Measurements from ENCODE around the gene GNB1. TPM values are rescaled to one million over a fixed set of nuclear protein-coding genes. Genes with fewer than 3 reads are reported as not detected.
A peak's percentile ranks its signal among the peaks of the same experiment; 100 is the strongest.

GNB1 gene
- total RNA-seq, 1 donor from 2014 or later = 327 TPM

GRCh38 chr1:1779691-1780597 lies 110.9 kb downstream of the GNB1 start:
- Mint-ChIP-seq H3K36me3 (ENCODE audit: insufficient read depth) (peaks cover 2% of the 10 kb centered on the region), H3K9me3 (ENCODE audit: low read depth) (no peaks in the 10 kb centered on the region), H3K4me1 (ENCODE audit: low read depth) (peaks cover 39% of the 10 kb centered on the region), H3K27me3 (no peaks in the 10 kb centered on the region), H3K4me3 (ENCODE audit: low read depth) (peak overlapping the region; percentile 70), H3K27ac (peak overlapping the region; percentile 90)
- DNase-seq (ENCODE audit: low spot score, unreplicated experiment) = no peak
- TF ChIP-seq CTCF (IDR thresholded peaks at IDR 0.05; ENCODE audit: unreplicated experiment) = no peak

- Mint-ChIP-seq H3K4me1 (ENCODE audit: low read depth) (peaks cover 39% of the 10 kb centered on the region), H3K9me3 (ENCODE audit: low read depth) (no peaks in the 10 kb centered on the region), H3K27me3 (no peaks in the 10 kb centered on the region), H3K27ac (peak overlapping the region; percentile 90), H3K4me3 (ENCODE audit: low read depth) (peak overlapping the region; percentile 70), H3K36me3 (ENCODE audit: insufficient read depth) (peaks cover 2% of the 10 kb centered on the region)
- no peak for TF ChIP-seq CTCF (IDR thresholded peaks at IDR 0.05; ENCODE audit: unreplicated experiment)
- no peak for DNase-seq (ENCODE audit: low spot score, unreplicated experiment)
Observed at GRCh38 chr1:1779320-1779675, 111.6 kb downstream of the GNB1 start.

- TF ChIP-seq CTCF (IDR thresholded peaks at IDR 0.05; ENCODE audit: unreplicated experiment) = peak; percentile 63
- DNase-seq (ENCODE audit: low spot score, unreplicated experiment) = peak; percentile 67
- peak overlapping the region; percentile 29 for H3K27ac Mint-ChIP-seq
- H3K4me3 Mint-ChIP-seq (ENCODE audit: low read depth) = peak overlapping the region; percentile 70
- H3K27me3 Mint-ChIP-seq = no peaks in the 10 kb centered on the region
- no peaks in the 10 kb centered on the region for H3K9me3 Mint-ChIP-seq (ENCODE audit: low read depth)
- peaks cover 2% of the 10 kb centered on the region for H3K36me3 Mint-ChIP-seq (ENCODE audit: insufficient read depth)
- peaks cover 39% of the 10 kb centered on the region for H3K4me1 Mint-ChIP-seq (ENCODE audit: low read depth)
Observed at GRCh38 chr1:1778663-1779319, 112.1 kb downstream of the GNB1 start.

GRCh38 chr1:1777950-1778662 lies 112.8 kb downstream of the GNB1 start, which contains the start of gene NADK:
NADK (minus strand) TSS chr1:1778470; CDS start chr1:1765406, 13,064 bp downstream.
- Mint-ChIP-seq H3K4me3 (ENCODE audit: low read depth) (peak within 1 kb of the TSS; percentile 79), H3K27me3 (no peaks in the 10 kb centered on the region), H3K27ac (peak within 1 kb of the TSS; percentile 90), H3K36me3 (ENCODE audit: insufficient read depth) (peaks cover 3% of the 10 kb centered on the region), H3K9me3 (ENCODE audit: low read depth) (no peaks in the 10 kb centered on the region), H3K4me1 (ENCODE audit: low read depth) (peaks cover 34% of the 10 kb centered on the region)
- peak; percentile 76 for DNase-seq (ENCODE audit: low spot score, unreplicated experiment)
- no peak for TF ChIP-seq CTCF (IDR thresholded peaks at IDR 0.05; ENCODE audit: unreplicated experiment)

GRCh38 chr1:1777583-1777899 lies 113.3 kb downstream of the GNB1 start:
- Mint-ChIP-seq H3K36me3 (ENCODE audit: insufficient read depth) (peaks cover 4% of the 10 kb centered on the region), H3K27ac (peak overlapping the region; percentile 85)

More at GRCh38 chr1:1777583-1777899, 113.3 kb downstream of the GNB1 start:
- no peak for DNase-seq (ENCODE audit: low spot score, unreplicated experiment)
- Mint-ChIP-seq H3K9me3 (ENCODE audit: low read depth) (no peaks in the 10 kb centered on the region), H3K27me3 (no peaks in the 10 kb centered on the region), H3K4me3 (ENCODE audit: low read depth) (peak overlapping the region; percentile 79), H3K4me1 (ENCODE audit: low read depth) (peaks cover 30% of the 10 kb centered on the region)
- TF ChIP-seq CTCF (IDR thresholded peaks at IDR 0.05; ENCODE audit: unreplicated experiment) = no peak

Measured in progenitor cell of endocrine pancreas (in vitro differentiated cells).